IPS-15b (cell line): Measurements from ENCODE around the gene OR52K1.
"Not testable (repeated sequence)": the region's sequence is repeated elsewhere in the genome, so short reads cannot be mapped to it uniquely, and the experiment has no call there.

Experiments used
- H3K27me3 ChIP-seq: one replicate; pipeline ENCODE4 v1.6.1; 2013; ENCODE audit warnings: low read length; ENCODE audit not compliant: control insufficient read depth, insufficient read depth
- H3K36me3 ChIP-seq: one replicate; pipeline ENCODE4 v1.6.1; 2013; ENCODE audit warnings: low read length; ENCODE audit not compliant: control insufficient read depth, insufficient read depth
- H3K4me1 ChIP-seq: one replicate; pipeline ENCODE4 v1.6.1; 2013; ENCODE audit warnings: mild to moderate bottlenecking, low read length; ENCODE audit not compliant: control insufficient read depth, insufficient read depth
- H3K4me3 ChIP-seq: one replicate; pipeline ENCODE4 v1.5.1; 2013; ENCODE audit warnings: low read depth, low read length
- H3K9ac ChIP-seq: one replicate; pipeline ENCODE4 v1.6.1; 2013; ENCODE audit warnings: low read depth, mild to moderate bottlenecking, low read length
- H3K9me3 ChIP-seq: one replicate; pipeline ENCODE4 v1.6.1; 2013; ENCODE audit warnings: mild to moderate bottlenecking, low read length; ENCODE audit not compliant: control insufficient read depth, insufficient read depth

Gene OR52K1

DNA sequence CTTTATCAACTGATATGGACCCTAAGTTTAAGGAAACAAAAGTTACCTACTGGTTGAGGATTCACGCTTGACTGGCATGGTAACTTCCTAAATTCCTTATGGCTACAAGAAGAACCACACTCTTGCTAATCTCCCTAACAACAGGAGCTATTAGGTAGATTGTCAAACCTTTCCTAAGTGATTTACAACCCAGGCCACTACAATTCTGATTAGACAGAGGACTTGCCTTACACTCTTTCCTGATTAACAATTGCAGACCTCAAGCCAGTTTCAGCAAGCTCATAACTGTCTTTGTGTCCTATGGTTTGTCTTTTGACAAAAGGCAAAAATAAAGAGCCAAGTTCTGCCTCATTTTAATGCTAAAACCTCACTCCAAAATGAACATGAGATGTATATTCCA lies 17.0 kb upstream of the OR52K1 start:
- Histone ChIP-seq H3K36me3 (no peaks in the 10 kb centered on the region), H3K9me3 (peaks cover 15% of the 10 kb centered on the region), H3K9ac (no peak overlapping the region), H3K4me3 (no peak overlapping the region), H3K4me1 (peaks cover 12% of the 10 kb centered on the region), H3K27me3 (no peaks in the 10 kb centered on the region)

- Histone ChIP-seq H3K9me3 (peaks cover 15% of the 10 kb centered on the region), H3K27me3 (no peaks in the 10 kb centered on the region), H3K9ac (no peak overlapping the region), H3K36me3 (no peaks in the 10 kb centered on the region), H3K4me3 (no peak overlapping the region), H3K4me1 (peaks cover 12% of the 10 kb centered on the region)
Observed at GRCh38 chr11:4466131-4466870, 16.1 kb upstream of the OR52K1 start.

DNA sequence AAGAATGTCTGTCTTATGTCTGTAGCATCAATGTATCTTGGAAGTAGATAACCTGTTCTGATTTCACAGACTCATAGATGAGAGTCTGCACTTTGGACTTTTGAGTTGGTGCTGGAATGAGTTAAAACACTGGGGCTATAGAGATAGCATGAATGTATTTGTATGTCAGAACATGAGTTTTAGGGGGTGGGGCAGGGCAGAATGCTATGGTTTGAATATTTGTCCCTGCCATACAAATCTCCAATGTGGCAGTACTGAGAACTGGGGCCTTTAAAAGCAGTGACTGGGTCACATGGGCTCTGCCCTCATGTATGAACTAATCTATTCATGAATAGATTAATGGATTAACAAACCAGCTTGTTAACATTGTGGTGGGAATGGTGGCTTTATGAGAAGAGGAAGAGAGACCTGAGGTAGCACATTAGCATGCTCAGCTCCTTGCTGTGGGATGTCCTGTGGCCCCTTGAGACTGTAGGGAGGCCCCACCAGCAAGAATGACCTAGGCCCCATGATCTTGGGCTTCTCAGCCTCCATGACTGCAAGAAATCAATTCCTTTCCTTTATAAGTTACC lies 15.5 kb upstream of the OR52K1 start:
- peaks cover 12% of the 10 kb centered on the region for H3K4me1 ChIP-seq

DNA sequence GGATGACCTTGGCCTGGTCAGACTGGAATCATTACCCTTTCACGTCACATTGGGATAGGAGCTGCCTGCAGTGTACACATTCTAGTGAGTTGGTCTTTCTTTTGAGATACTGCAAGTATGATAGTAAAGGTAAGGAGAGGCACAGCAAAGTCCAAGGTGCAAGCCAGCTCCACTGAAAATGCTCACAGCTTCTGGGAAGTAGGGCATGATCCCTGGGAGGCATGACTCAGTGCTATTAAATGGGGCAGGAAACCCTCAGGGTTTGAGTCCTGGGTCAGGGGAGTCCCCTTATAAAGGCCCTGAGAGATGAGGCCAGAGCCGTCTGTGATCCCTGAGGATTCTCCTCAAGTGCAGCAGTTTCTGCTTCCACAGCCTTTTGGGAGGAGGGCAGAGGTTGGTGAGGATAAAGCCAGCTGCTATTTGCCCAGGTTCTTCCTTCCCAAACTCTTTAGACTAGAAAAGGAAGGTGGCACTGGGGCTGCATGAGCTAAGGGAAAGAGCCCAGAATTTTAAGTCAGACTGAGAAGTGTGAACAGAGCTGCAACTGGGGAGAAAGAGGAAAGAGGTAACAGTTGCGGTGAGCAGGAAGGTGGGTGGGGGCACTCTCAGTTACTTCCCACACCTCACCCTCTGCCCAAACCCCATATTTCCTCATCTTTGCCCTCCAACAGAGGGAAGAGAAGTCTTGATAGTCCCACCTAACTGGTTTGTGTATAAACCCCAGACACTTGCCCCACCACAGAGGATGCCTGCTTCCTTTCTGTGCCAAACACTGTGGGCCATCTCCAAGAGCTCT lies 14.4 kb upstream of the OR52K1 start:
- Histone ChIP-seq H3K9ac (no peak overlapping the region), H3K36me3 (no peaks in the 10 kb centered on the region), H3K9me3 (peaks cover 15% of the 10 kb centered on the region), H3K4me3 (no peak overlapping the region), H3K4me1 (peaks cover 12% of the 10 kb centered on the region), H3K27me3 (no peaks in the 10 kb centered on the region)

More for the DNA sequence above, 15.5 kb upstream of the OR52K1 start:
- Histone ChIP-seq H3K9me3 (peaks cover 15% of the 10 kb centered on the region), H3K4me3 (no peak overlapping the region), H3K27me3 (no peaks in the 10 kb centered on the region), H3K36me3 (no peaks in the 10 kb centered on the region), H3K9ac (no peak overlapping the region)

GRCh38 chr11:4479644-4480043 lies 2.8 kb upstream of the OR52K1 start:
- Histone ChIP-seq H3K4me3 (no peak overlapping the region), H3K9ac (no peak overlapping the region), H3K9me3 (no peaks in the 10 kb centered on the region), H3K36me3 (no peaks in the 10 kb centered on the region), H3K4me1 (no peaks in the 10 kb centered on the region), H3K27me3 (no peaks in the 10 kb centered on the region)

DNA sequence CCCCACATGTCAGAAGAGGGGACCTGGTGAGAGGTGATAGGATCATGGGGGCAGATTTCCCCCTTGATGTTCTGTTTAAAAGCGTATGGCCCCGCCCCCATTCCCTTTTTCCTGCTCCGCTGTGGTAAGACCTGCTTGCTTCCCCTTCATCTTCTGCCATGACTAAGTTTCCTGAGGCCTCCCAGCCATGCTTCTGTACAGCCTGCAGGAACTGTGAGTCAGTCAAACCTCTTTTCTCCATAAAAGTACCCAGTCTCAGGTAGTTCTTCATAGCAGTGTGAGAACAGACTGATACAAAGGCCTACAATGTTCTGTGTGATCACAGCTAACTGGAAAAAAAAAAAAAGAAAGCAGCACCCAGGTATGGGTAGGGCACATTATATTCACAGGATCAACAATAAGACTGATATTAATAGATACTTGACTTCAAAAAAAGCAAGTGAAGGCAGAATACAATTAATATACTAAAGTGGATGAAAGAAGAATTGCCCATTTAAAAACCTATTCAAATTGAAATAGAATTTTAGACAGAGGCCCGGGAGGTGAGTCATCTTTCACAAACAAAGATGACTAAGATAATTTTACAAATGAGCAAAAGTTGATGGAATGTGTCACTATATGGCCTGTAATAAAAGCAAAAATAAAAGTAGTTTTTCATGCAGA lies 1.7 kb upstream of the OR52K1 start:
- Histone ChIP-seq H3K27me3 (no peaks in the 10 kb centered on the region), H3K4me3 (no peak overlapping the region), H3K36me3 (no peaks in the 10 kb centered on the region), H3K9me3 (no peaks in the 10 kb centered on the region), H3K4me1 (no peaks in the 10 kb centered on the region), H3K9ac (no peak overlapping the region)

GRCh38 chr11:4481240-4481582 lies 1.2 kb upstream of the OR52K1 start:
- Histone ChIP-seq H3K4me3 (no peak overlapping the region), H3K36me3 (no peaks in the 10 kb centered on the region), H3K27me3 (no peaks in the 10 kb centered on the region), H3K9ac (no peak overlapping the region), H3K9me3 (no peaks in the 10 kb centered on the region), H3K4me1 (no peaks in the 10 kb centered on the region)

DNA sequence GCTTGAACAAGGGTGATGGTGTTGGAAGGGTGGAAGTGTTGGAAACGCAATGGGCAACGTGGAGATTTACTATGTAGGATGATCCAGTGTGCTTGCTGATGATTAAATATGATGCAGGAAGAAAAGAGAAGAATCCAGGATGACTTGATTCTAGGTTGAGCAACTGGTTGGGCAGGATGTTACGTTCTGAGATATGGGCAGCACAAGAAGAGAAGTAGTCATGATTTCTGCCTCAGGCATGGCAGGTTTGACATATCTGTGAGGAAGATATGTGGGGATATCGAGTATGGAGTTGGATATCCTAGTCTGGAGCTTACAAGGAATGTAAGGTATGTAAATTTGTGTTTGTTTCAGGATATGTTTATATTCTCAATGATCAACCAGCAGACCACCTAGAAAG lies 1.9 kb downstream of the OR52K1 start:
- Histone ChIP-seq H3K9ac (no peak overlapping the region), H3K27me3 (no peaks in the 10 kb centered on the region)

GRCh38 chr11:4491405-4491804 lies 9.0 kb downstream of the OR52K1 start:
- not testable (repeated sequence) for H3K36me3 ChIP-seq, H3K4me3 ChIP-seq, H3K27me3 ChIP-seq, H3K9me3 ChIP-seq, H3K9ac ChIP-seq, H3K4me1 ChIP-seq

More for the DNA sequence above, 1.9 kb downstream of the OR52K1 start:
- Histone ChIP-seq H3K4me1 (no peaks in the 10 kb centered on the region), H3K4me3 (no peak overlapping the region), H3K36me3 (no peaks in the 10 kb centered on the region), H3K9me3 (no peaks in the 10 kb centered on the region)

DNA sequence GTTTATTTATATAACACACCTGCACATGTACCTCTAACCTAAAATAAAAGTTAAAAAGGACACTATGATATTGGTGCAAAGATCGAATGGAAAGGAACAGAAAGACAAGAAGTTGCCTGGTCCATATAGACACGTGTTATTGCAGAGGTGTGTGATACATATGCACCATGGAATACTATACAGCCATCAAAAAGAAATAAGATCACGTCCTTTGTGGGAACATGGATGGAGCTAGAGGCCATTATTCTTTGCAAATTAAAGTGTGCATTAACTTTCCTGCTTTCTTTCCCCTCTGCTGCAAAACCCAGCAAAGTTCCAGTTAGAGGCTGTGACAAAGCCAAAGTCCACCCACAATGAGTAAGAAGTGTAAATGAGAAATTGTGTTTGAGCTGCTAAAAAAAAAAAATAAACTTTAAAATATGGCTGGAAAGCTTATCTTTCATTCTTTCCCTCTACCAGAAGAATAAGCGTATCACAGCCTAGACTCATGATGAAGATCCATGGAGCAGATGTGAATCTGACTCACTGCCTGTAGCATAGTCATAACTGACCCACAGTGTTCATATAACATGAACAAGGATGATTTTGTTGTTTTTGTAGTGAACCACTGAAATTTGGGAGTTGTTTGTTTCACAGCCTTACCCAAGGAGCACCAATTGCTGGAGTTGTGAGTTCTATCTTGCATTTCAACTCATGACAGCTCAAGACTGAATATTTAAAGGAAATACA lies 9.6 kb downstream of the OR52K1 start:
- Histone ChIP-seq H3K9ac (no peak overlapping the region), H3K36me3 (no peaks in the 10 kb centered on the region), H3K9me3 (no peaks in the 10 kb centered on the region), H3K4me1 (no peaks in the 10 kb centered on the region), H3K27me3 (no peaks in the 10 kb centered on the region), H3K4me3 (no peak overlapping the region)

- H3K36me3 ChIP-seq = no peaks in the 10 kb centered on the region
- no peak overlapping the region for H3K4me3 ChIP-seq
- H3K27me3 ChIP-seq = no peaks in the 10 kb centered on the region
Observed at GRCh38 chr11:4493480-4493818, 11.0 kb downstream of the OR52K1 start.

More at GRCh38 chr11:4493480-4493818, 11.0 kb downstream of the OR52K1 start:
- Histone ChIP-seq H3K9me3 (no peaks in the 10 kb centered on the region), H3K9ac (no peak overlapping the region), H3K4me1 (no peaks in the 10 kb centered on the region)
